ENCODE results near the gene SEC61B. TPM values are rescaled to one million over a fixed set of nuclear protein-coding genes. Genes with fewer than 3 reads are reported as not detected.

Gene SEC61B
- total RNA-seq, 1 donor, result 155 TPM

DNA sequence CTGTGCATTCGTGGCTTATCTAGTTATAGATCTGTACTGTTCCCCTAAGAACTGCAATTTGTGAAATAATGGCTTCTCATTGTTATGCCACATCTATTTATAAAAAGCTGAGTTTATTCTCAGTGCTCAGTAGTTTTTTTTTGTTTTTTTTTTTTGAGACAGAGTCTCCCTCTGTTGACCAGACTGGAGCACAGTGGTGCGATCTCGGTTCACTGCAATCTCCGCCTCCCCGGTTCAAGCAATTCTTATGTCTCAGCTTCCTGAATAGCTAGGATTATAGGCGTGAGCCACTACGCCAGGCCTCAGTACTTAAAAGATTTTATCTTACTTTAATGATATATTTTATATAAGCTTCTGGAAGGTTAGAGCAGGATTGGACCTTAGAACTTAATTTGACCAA lies 19.0 kb downstream of the SEC61B start:
- no peak for DNase-seq (ENCODE audit: low read depth)
- no peak for TF ChIP-seq CTCF (IDR thresholded peaks at IDR 0.05; ENCODE audit: insufficient read depth, low read length)
- H3K4me3 ChIP-seq (ENCODE audit: low read depth, low read length), result no peak overlapping the region

DNA sequence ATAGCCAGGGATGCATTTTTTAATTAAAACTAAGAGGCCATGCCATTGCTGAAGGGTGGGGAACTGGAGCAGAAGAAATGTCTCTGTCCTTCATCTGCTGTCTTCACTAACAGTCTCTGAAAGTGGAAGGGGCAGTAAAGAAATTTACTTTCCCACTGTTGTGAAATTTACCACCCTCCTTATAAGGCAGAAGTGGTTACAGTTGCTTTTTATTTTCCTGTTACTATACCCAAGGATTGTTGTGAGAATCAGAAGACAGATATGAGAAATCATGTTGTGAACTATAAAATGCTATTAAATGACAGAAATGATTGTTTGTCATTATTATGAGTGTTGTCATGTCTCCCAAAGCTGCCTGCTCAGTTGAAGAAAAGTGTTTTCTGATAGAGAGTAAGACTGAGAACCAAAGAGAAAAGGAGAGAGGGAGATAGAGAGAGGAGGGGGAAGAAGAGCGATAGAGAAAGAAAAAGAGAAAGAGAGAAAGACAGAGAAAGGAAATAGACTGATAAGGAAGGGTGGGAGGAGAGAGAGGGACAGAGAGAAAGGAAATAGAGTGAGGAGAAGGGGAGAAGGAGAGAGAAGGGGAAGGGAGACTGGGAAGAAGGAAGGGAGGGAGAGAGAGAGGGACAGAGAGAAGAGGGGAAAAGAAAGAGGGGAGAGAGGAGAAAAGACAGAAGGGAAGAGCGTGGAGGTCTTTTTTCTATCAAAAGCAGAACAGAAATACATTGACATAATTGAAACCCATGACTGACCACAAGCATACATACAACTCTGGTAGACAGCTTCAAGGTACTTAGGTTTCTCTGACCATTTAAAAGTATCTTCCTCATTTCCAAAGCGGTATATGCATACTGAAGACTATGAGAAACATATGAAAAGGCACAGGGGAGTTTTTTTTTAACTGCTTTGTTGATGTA lies 22.5 kb downstream of the SEC61B start:
- no peak for TF ChIP-seq CTCF (IDR thresholded peaks at IDR 0.05; ENCODE audit: insufficient read depth, low read length)
- H3K4me3 ChIP-seq (ENCODE audit: low read depth, low read length), result no peak overlapping the region
- no peak for DNase-seq (ENCODE audit: low read depth)

GRCh38 chr9:99249619-99250018 lies 27.5 kb downstream of the SEC61B start:
- H3K4me3 ChIP-seq (ENCODE audit: low read depth, low read length), result no peak overlapping the region
- no peak for TF ChIP-seq CTCF (IDR thresholded peaks at IDR 0.05; ENCODE audit: insufficient read depth, low read length)
- no peak for DNase-seq (ENCODE audit: low read depth)

- no peak overlapping the region for H3K4me3 ChIP-seq (ENCODE audit: low read depth, low read length)
- TF ChIP-seq CTCF (IDR thresholded peaks at IDR 0.05; ENCODE audit: insufficient read depth, low read length), result no peak
- DNase-seq (ENCODE audit: low read depth), result no peak
Measured at GRCh38 chr9:99251157-99251556, 29.1 kb downstream of the SEC61B start.

GRCh38 chr9:99253134-99253533 lies 31.1 kb downstream of the SEC61B start:
- no peak overlapping the region for H3K4me3 ChIP-seq (ENCODE audit: low read depth, low read length)
- TF ChIP-seq CTCF (IDR thresholded peaks at IDR 0.05; ENCODE audit: insufficient read depth, low read length), result no peak
- no peak for DNase-seq (ENCODE audit: low read depth)

GRCh38 chr9:99253772-99254431 lies 31.8 kb downstream of the SEC61B start:
- DNase-seq (ENCODE audit: low read depth), result no peak
- H3K4me3 ChIP-seq (ENCODE audit: low read depth, low read length), result no peak overlapping the region
- TF ChIP-seq CTCF (IDR thresholded peaks at IDR 0.05; ENCODE audit: insufficient read depth, low read length), result no peak
